Sigmoid colon (tissue), 4 donors: ENCODE results near the gene SERPINE1.

Experiments used
- POLR2AphosphoS5 ChIP-seq, 4 donors: sonication (generic); formaldehyde crosslinking; IDR thresholded peaks; one replicate each; pipeline ENCODE4 v1.6.1; 2017; ENCODE audit warnings: antibody characterized with exemption in 4 of 4
- TF ChIP-seq, protein P1 (sequence below), 4 experiments: fragments of 450-650 bp in 3 of 4; fragments of 200-600 bp in 1 of 4; IDR thresholded peaks; one replicate each; pipeline ENCODE4 v1.5.1; 2016 to 2019; ENCODE audit warnings: antibody characterized with exemption in 4 of 4, mild to moderate bottlenecking in 3 of 4, moderate library complexity in 2 of 4

GRCh38 chr7:101138213-101138870 lies 11.4 kb downstream of the SERPINE1 start:
- TF ChIP-seq, protein P1, sequence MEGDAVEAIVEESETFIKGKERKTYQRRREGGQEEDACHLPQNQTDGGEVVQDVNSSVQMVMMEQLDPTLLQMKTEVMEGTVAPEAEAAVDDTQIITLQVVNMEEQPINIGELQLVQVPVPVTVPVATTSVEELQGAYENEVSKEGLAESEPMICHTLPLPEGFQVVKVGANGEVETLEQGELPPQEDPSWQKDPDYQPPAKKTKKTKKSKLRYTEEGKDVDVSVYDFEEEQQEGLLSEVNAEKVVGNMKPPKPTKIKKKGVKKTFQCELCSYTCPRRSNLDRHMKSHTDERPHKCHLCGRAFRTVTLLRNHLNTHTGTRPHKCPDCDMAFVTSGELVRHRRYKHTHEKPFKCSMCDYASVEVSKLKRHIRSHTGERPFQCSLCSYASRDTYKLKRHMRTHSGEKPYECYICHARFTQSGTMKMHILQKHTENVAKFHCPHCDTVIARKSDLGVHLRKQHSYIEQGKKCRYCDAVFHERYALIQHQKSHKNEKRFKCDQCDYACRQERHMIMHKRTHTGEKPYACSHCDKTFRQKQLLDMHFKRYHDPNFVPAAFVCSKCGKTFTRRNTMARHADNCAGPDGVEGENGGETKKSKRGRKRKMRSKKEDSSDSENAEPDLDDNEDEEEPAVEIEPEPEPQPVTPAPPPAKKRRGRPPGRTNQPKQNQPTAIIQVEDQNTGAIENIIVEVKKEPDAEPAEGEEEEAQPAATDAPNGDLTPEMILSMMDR (IDR thresholded peaks at IDR 0.05), result peak; percentile 67 to 84 (median 74)
- TF ChIP-seq POLR2AphosphoS5 (IDR thresholded peaks at IDR 0.05), result peak; percentile 34 to 76 (median 39)
